Hematopoietic multipotent progenitor cell treated with erythropoietin and hydrocortisone succinate and interleukin-3 and kit ligand, for 17 days (in vitro differentiated cells): ENCODE results near the gene NOXO1.
"Not testable (repeated sequence)": the region's sequence is repeated elsewhere in the genome, so short reads cannot be mapped to it uniquely, and the experiment has no call there.

ENCODE experiments used
- DNase-seq: peaks from one replicate; pipeline ENCODE4 v3.0.0-alpha.2; 2015; ENCODE audit warnings: low spot score

NOXO1 gene

DNA sequence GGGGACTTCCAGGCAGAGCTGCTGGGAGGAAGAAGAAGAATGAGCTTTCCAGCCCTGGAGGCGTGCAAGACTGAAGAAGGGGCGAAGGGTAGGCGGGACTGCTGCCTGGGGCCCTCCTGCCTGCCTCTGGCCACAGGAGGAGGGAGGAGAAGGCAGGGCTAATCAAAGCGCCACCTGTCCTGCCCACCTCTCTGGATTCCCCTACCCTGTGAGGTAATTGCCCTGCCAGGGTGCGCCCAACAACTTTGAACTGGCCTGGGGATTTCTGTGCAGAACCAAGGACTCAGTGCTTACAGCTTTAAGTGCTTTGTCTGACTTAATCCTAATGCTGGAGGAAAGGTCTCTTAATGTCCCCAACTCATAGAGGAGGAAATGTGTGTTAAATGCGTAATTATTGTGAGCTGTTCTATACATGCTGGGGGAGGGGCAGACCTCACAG, at the start of gene NOXO1:
Gene NOXO1, minus strand, starts transcription at position 72 of the 439 bp plus-strand sequence. CDS start 290 bp downstream, outside the sequence.
- no peak for DNase-seq

- no peak for DNase-seq
Measured at GRCh38 chr16:2030036-2030435, 48.8 kb upstream of the NOXO1 start.

GRCh38 chr16:2029350-2029749, 48.1 kb upstream of the NOXO1 start:
- DNase-seq, result no peak

- no peak for DNase-seq
Measured at GRCh38 chr16:2028620-2029220, 47.5 kb upstream of the NOXO1 start.

GRCh38 chr16:2028146-2028545, 46.9 kb upstream of the NOXO1 start:
- no peak for DNase-seq

GRCh38 chr16:2027024-2028010, 46.0 kb upstream of the NOXO1 start:
- DNase-seq, result no peak

- no peak for DNase-seq
Measured at GRCh38 chr16:2026461-2027023, 45.3 kb upstream of the NOXO1 start, which contains the start of gene NHERF2. TSS of gene NHERF2 (plus strand) at chr16:2026902. CDS start at chr16:2027006, 104 bp downstream.

- no peak for DNase-seq
Measured at GRCh38 chr16:2025878-2026460, 44.7 kb upstream of the NOXO1 start.

GRCh38 chr16:2025251-2025650, 44.0 kb upstream of the NOXO1 start:
- DNase-seq, result no peak

GRCh38 chr16:2024032-2024420, 42.8 kb upstream of the NOXO1 start:
- DNase-seq, result no peak

GRCh38 chr16:2023092-2024031, 42.1 kb upstream of the NOXO1 start:
- peak; percentile 92 for DNase-seq

- DNase-seq, result no peak
Measured at GRCh38 chr16:2022723-2023091, 41.4 kb upstream of the NOXO1 start.

DNA sequence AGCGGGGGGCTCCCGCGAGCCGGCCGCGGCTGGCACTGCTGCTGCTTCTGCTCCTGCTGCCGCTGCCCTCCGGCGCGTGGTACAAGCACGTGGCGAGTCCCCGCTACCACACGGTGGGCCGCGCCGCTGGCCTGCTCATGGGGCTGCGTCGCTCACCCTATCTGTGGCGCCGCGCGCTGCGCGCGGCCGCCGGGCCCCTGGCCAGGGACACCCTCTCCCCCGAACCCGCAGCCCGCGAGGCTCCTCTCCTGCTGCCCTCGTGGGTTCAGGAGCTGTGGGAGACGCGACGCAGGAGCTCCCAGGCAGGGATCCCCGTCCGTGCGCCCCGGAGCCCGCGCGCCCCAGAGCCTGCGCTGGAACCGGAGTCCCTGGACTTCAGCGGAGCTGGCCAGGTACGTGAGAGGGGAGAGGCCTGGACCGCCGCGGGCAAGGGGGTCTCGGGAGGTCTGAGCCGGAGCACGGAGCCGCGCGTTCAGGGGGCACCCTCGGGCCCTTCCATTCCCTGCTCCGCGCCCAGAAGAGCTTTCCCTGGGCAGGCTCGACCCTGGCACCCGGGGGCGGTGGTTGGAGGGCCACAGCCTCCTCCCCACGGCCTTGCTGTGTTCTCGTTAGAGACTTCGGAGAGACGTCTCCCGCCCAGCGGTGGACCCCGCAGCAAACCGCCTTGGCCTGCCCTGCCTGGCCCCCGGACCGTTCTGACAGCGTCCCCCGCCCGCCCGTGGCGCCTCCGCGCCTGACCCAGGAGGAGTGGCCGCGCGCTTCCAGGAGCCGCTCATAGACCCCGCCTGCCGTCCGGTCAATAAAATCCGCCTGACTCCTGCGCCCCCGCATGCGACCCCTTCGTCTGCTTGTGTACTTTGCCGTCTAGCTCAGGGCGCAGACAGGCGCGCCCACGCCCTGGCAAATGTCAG, 38.9 kb upstream of the NOXO1 start:
- no peak for DNase-seq

DNA sequence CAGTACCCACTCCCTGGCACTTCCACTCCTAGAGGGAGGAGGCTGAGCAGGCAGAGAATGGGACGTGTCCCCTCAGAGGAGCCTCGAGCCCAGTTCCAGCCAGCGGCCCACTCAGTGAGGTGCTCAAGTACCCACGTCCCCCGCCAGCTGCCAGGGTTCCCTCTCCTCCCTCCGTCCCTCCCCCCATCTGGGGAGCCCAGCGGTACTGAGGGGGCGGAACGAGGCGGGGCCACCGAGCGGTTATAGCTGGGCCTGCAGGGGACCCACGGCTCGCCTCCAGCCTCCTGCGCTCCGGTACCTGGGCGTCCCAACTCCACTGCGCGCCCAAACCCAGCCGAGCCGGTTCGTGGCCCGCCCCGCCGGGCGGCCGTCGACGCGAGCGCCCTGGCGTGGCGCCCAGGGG, 38.2 kb upstream of the NOXO1 start, which contains the start of gene NPW:
Gene NPW, plus strand, starts transcription at position 268 of the 403 bp plus-strand sequence.
- no peak for DNase-seq

GRCh38 chr16:2016407-2016922, 35.2 kb upstream of the NOXO1 start:
- no peak for DNase-seq

DNA sequence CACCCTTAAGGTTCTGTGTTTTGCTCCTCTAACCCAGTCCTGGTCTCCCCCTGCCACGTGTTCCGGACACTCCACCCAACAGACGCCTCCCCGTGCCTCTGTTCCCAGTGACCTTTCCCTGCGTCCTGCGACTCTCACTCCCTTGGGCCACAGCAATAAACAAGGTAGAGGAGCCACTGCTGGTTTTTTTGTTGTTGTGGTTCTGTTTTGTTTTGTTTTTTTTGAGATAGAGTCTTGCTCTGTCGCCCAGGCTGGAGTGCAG, 34.6 kb upstream of the NOXO1 start:
- no peak for DNase-seq

DNA sequence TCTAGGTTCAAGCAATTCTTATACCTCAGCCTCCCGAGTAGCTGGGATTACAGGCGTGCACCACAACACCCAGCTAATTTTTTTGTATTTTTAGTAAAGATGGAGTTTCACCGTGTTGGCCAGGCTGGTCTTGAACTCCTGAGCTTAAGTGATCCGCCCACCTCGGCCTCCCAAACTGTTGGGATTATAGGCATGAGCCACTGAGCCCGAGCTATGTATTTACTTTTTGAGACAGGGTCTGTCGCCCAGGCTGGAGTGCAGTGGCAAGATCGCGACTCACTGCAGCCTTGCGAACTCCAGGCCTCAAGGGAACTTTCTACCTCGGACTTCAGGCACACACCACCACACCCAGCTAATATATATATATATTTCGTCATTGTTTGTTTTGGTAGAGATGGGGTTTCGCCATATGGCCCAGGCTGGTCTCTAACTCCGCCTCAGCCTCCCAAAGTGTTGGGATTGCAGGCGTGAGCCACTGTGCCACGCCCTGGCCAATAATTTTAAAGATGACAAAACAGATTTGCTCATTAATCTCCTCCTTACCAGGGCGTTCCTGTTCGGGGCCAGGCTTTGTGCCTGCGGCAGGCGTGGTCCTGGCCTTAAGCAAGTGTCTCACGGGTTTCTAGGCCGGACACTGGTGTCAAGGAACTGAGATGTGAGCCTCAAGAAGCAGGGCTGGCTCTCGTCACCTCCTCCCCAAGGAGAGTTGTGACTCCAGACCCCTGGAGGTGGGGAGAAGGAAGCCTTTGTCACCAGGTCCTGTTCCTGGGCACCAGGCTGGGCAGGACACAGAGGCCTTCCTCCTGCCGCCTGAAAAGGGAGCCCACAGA, 34.1 kb upstream of the NOXO1 start:
- no peak for DNase-seq

DNA sequence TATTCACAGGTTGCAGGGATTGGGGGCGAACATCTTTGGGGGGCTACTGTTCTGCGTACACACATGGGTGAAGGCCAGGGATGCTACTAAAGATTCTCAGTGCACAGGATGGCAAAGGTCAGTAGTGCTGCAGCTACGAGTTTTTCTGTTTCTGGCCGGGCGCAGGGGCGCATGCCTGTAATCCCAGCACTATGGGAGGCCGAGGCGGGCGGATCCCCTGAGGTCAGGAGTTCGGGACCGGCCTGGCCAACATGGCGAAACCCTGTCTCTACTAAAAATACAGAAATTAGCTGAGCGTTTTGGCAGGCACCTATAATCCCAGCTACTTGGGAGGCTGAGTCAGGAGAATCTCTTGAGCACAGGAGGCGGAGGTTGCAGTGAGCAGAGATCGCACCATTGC, 32.3 kb upstream of the NOXO1 start:
- no peak for DNase-seq

DNA sequence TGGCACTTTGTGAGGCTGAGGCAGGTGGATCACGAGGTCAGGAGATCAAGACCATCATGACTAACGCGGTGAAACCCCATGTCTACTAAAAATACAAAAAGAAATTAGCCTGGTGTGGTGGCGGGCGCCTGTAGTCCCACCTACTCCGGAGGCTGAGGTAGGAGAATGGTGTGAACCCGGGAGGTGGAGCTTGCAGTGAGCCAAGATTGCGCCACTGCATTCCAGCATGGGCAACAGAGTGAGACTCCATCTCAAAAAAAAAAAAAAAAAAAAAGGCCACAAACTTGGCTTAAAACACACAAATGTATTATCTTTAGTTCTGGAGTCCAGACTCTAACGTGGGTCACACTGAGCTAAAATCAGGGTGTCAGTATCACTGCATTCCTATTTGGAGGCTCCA, 30.5 kb upstream of the NOXO1 start:
- DNase-seq, result not testable (repeated sequence)
